Vagina (tissue), 2 donors: ENCODE measurements around the gene MAN1A1.

ENCODE experiments used
- POLR2A ChIP-seq, 2 donors: fragments of 450-650 bp; IDR thresholded peaks; one replicate each; pipeline ENCODE4 v1.6.1; 2017; ENCODE audit warnings: antibody characterized with exemption in 2 of 2, mild to moderate bottlenecking in 2 of 2, moderate library complexity in 2 of 2
- TF ChIP-seq, protein P1 (sequence below), 3 experiments: fragments of 450-650 bp in 2 of 3; fragments of 200-600 bp in 1 of 3; sonication (generic) in 1 of 3; IDR thresholded peaks; one replicate each; pipeline ENCODE4 v1.5.1; 2017 to 2019; ENCODE audit warnings: antibody characterized with exemption in 3 of 3, mild to moderate bottlenecking in 2 of 3, moderate library complexity in 2 of 3

DNA sequence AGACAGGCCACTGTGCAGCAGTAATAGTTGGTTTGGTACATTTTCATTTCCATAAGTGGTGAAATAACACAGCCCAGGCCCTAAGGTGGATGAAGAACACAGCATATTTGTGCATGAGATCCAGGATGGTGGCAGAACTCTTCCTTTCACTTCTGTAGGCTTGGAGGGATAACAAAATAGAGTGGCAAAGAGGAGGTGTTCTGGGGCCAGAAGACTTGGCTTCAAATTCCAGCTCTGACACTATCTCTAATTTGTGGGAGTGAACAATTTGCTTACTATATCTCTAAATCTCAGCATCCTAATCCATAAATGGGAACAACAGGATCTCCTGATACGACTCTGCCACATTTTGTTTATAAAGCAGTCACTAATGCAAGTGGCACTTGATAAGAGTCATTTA lies 159.4 kb downstream of the MAN1A1 start:
- TF ChIP-seq, protein P1, sequence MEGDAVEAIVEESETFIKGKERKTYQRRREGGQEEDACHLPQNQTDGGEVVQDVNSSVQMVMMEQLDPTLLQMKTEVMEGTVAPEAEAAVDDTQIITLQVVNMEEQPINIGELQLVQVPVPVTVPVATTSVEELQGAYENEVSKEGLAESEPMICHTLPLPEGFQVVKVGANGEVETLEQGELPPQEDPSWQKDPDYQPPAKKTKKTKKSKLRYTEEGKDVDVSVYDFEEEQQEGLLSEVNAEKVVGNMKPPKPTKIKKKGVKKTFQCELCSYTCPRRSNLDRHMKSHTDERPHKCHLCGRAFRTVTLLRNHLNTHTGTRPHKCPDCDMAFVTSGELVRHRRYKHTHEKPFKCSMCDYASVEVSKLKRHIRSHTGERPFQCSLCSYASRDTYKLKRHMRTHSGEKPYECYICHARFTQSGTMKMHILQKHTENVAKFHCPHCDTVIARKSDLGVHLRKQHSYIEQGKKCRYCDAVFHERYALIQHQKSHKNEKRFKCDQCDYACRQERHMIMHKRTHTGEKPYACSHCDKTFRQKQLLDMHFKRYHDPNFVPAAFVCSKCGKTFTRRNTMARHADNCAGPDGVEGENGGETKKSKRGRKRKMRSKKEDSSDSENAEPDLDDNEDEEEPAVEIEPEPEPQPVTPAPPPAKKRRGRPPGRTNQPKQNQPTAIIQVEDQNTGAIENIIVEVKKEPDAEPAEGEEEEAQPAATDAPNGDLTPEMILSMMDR (IDR thresholded peaks at IDR 0.05) = no peak
- no peak for TF ChIP-seq POLR2A (IDR thresholded peaks at IDR 0.05)
